Calu3 (cell line): Measurements from ENCODE around the gene MORF4L1. TPM values are rescaled to one million over a fixed set of nuclear protein-coding genes. Genes with fewer than 3 reads are reported as not detected.
"Not testable (repeated sequence)": the region's sequence is repeated elsewhere in the genome, so short reads cannot be mapped to it uniquely, and the experiment has no call there.

Source experiments
- BruUV-seq: library from RNA; stranded (reverse); fragments of 400-500 nt; replicated peaks from 2 replicates; lab custom pipeline; 2021; lab: Mats Ljungman, UMichigan
- CTCF ChIA-PET: fragments of 300-600 bp; sonication (Branson Sonifier 250); formaldehyde crosslinking; loops from one replicate; lab custom pipeline; 2022; ENCODE audit warnings: antibody characterized with exemption; lab: Charles Lee
- DNase-seq: peaks from one replicate; pipeline ENCODE4 v3.0.0; 2022
- H3K27ac Mint-ChIP-seq: one replicate; pipeline ENCODE4 v1.8.0; 2022; ENCODE audit warnings: mixed read lengths; ENCODE audit not compliant: unreplicated experiment
- H3K27me3 Mint-ChIP-seq: one replicate; pipeline ENCODE4 v1.8.0; 2022; ENCODE audit warnings: mixed read lengths; ENCODE audit not compliant: unreplicated experiment
- H3K36me3 Mint-ChIP-seq: one replicate; pipeline ENCODE4 v1.8.0; 2022; ENCODE audit warnings: mild to moderate bottlenecking, moderate library complexity, mixed read lengths; ENCODE audit not compliant: insufficient read depth, unreplicated experiment
- H3K4me1 Mint-ChIP-seq: one replicate; pipeline ENCODE4 v1.8.0; 2022; ENCODE audit warnings: mild to moderate bottlenecking, low read depth, mixed read lengths; ENCODE audit not compliant: unreplicated experiment
- H3K4me3 Mint-ChIP-seq: one replicate; pipeline ENCODE4 v1.8.0; 2022; ENCODE audit warnings: mild to moderate bottlenecking, low read depth, moderate library complexity, mixed read lengths; ENCODE audit not compliant: unreplicated experiment
- H3K9me3 Mint-ChIP-seq: one replicate; pipeline ENCODE4 v1.8.0; 2022; ENCODE audit warnings: low read depth, mixed read lengths; ENCODE audit not compliant: unreplicated experiment
- CTCF ChIP-seq: fragments of 200-600 bp; IDR thresholded peaks from one replicate; pipeline ENCODE4 v1.8.0; 2022; ENCODE audit warnings: antibody characterized with exemption; ENCODE audit not compliant: unreplicated experiment
- intact Hi-C: fragments of 100-400 bp; cut with micrococcal nuclease; formaldehyde crosslinking; loops from one replicate; pipeline ENCODE4 v1.10.0; 2022; ENCODE audit not compliant: unreplicated experiment
- total RNA-seq: library from RNA; stranded (reverse); gene quantifications from 2 replicates; pipeline ENCODE4 v1.2.3, GENCODE V29; 2022

MORF4L1 gene
- total RNA-seq, 1 experiment from 2014 or later: 335 TPM

- no peaks in the 10 kb centered on the region for H3K9me3 Mint-ChIP-seq
- BruUV-seq: no TSS peak
- TF ChIP-seq CTCF: no peak
- peak overlapping the region; percentile 21 for H3K27ac Mint-ChIP-seq
- intact Hi-C loops: no loop called here
- peaks cover 75% of the 10 kb centered on the region for H3K36me3 Mint-ChIP-seq
- H3K27me3 Mint-ChIP-seq: no peaks in the 10 kb centered on the region
- H3K4me1 Mint-ChIP-seq: no peaks in the 10 kb centered on the region
- CTCF ChIA-PET: interaction anchor here (0.6 kb wide), 1 partner anchor 91 kb away, joined by 3 read pairs; no protein-coding TSS in a partner anchor
- no peak overlapping the region for H3K4me3 Mint-ChIP-seq
- DNase-seq: no peak
These were observed 51.0 kb downstream of the MORF4L1 start for GRCh38 chr15:78923480-78924360.

GRCh38 chr15:78925076-78925624 lies 52.5 kb downstream of the MORF4L1 start:
- no peaks in the 10 kb centered on the region for H3K9me3 Mint-ChIP-seq
- no peaks in the 10 kb centered on the region for H3K4me1 Mint-ChIP-seq
- CTCF ChIA-PET: interaction anchor here (0.6 to 0.7 kb wide), 4 partner anchors 54 to 720 kb away, joined by 3 to 7 read pairs (median 3); no protein-coding TSS in a partner anchor
- intact Hi-C loops: no loop called here
- H3K27me3 Mint-ChIP-seq: no peaks in the 10 kb centered on the region
- H3K36me3 Mint-ChIP-seq: peaks cover 70% of the 10 kb centered on the region
- no TSS peak for BruUV-seq
- no peak for DNase-seq
- no peak overlapping the region for H3K4me3 Mint-ChIP-seq
- peak overlapping the region; percentile 45 for H3K27ac Mint-ChIP-seq
- TF ChIP-seq CTCF: no peak

- no peaks in the 10 kb centered on the region for H3K27me3 Mint-ChIP-seq
- no TSS peak for BruUV-seq
- H3K27ac Mint-ChIP-seq: no peak overlapping the region
- H3K36me3 Mint-ChIP-seq: peaks cover 66% of the 10 kb centered on the region
- peaks cover 4% of the 10 kb centered on the region for H3K4me1 Mint-ChIP-seq
- CTCF ChIA-PET: interaction anchor here (0.6 to 1.0 kb wide), 2 partner anchors 29 to 53 kb away, joined by 3 read pairs; no protein-coding TSS in a partner anchor
- H3K4me3 Mint-ChIP-seq: no peak overlapping the region
- no peak for DNase-seq
- intact Hi-C loops: no loop called here
- no peaks in the 10 kb centered on the region for H3K9me3 Mint-ChIP-seq
- no peak for TF ChIP-seq CTCF
These were observed 53.5 kb downstream of the MORF4L1 start for GRCh38 chr15:78925956-78926743.

GRCh38 chr15:78927077-78927790 lies 54.5 kb downstream of the MORF4L1 start:
- intact Hi-C loops: no loop called here
- H3K4me3 Mint-ChIP-seq: no peak overlapping the region
- no peak for DNase-seq
- BruUV-seq: no TSS peak
- peaks cover 64% of the 10 kb centered on the region for H3K36me3 Mint-ChIP-seq
- no peak for TF ChIP-seq CTCF
- H3K4me1 Mint-ChIP-seq: peaks cover 8% of the 10 kb centered on the region
- CTCF ChIA-PET: interaction anchor here (1.0 kb wide), 1 partner anchor 30 kb away, joined by 3 read pairs; no protein-coding TSS in a partner anchor
- no peaks in the 10 kb centered on the region for H3K27me3 Mint-ChIP-seq
- H3K27ac Mint-ChIP-seq: no peak overlapping the region
- H3K9me3 Mint-ChIP-seq: no peaks in the 10 kb centered on the region

DNA sequence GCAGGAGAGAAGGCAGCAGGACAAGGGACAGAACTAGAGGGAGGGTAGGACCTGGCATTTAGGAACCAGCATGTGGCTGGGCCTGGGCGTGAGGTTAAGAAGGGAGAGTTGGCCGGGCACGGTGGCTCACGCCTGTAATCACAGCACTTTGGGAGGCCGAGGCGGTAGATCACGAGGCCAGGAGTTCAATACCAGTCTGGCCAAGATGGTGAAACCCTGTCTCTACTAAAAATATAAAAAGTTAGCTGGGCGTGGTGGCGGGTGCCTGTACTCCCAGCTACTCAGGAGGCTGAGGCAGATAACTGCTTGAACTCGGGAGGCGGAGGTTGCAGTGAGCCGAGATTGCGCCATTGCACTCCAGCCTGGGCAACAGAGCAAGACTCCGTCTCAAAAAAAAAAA lies 55.5 kb downstream of the MORF4L1 start:
- H3K4me1 Mint-ChIP-seq, H3K27me3 Mint-ChIP-seq, intact Hi-C loops, BruUV-seq, DNase-seq, H3K4me3 Mint-ChIP-seq, H3K9me3 Mint-ChIP-seq: not testable (repeated sequence)
- Mint-ChIP-seq H3K36me3 (peaks cover 64% of the 10 kb centered on the region), H3K27ac (peak overlapping the region; percentile 7)
- CTCF ChIA-PET: interaction anchor here (0.7 kb wide), 1 partner anchor 17 kb away, joined by 5 read pairs; the partner anchor contains the start of gene CTSH
